Measurements from ENCODE around the gene ELP1. TPM values are rescaled to one million over a fixed set of nuclear protein-coding genes. Genes with fewer than 3 reads are reported as not detected.

Gene ELP1
- total RNA-seq, 4 donors from 2014 or later, result 7.9 to 18.1 (median 13.3) TPM

DNA sequence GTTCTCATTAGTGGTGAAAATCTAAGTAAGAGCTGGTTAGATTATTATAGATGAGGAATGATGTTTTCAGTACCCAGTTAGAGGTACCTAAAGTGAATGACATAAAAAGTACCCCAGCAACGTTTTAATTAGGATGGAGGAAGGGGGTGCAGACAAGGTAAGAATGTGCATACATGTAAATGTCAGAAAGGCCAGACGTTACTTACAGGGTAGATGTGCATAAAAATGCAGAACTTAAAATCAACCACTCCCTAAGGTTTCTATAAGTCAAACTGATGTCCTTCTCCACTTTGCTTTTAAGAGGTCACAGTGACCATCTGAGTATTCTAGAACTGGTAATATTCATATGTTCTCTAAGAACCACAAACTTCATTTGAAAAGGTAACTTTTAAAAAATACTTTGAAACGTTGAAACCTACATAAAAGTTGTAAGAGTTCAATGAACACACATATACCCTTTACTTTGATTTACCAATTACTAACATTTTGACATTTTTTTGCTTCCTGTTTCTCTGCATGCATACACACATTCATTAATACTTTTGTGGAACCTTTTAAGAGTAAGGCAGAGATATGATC is 53.1 kb downstream of the ELP1 start:
- Histone ChIP-seq H3K9me3 (no peaks in the 10 kb centered on the region), H3K27ac (no peak overlapping the region), H3K4me1 (peaks cover 0 to 4% (median under 1%) of the 10 kb centered on the region in 4 donors), H3K27me3 (no peaks in the 10 kb centered on the region), H3K36me3 (peaks cover 0 to 54% (median 19%) of the 10 kb centered on the region in 4 donors), H3K4me3 (no peak overlapping the region)
- WGBS, 2 donors (ENCODE audit: low coverage in 1 of 2), result 65 to 79% methylated on average over 3 of the region's 3 CpGs
- in situ Hi-C loops (cut with MboI; ENCODE audit: low pct_ligation_motif_present in 1 of 4, low pct_unique_long_range_greater_than_20kb in 1 of 4, low sequenced_read_pairs in 3 of 4) (no loop called here), intact Hi-C loops (cut with DNase I; ENCODE audit: low total_unique reads) (no loop called here)
- TF ChIP-seq EP300 (IDR thresholded peaks at IDR 0.05; ENCODE audit: low read depth), result no peak
- no peak for TF ChIP-seq POLR2A (IDR thresholded peaks at IDR 0.05)
- TF ChIP-seq POLR2AphosphoS5 (IDR thresholded peaks at IDR 0.05), result no peak
- TF ChIP-seq, protein P1, sequence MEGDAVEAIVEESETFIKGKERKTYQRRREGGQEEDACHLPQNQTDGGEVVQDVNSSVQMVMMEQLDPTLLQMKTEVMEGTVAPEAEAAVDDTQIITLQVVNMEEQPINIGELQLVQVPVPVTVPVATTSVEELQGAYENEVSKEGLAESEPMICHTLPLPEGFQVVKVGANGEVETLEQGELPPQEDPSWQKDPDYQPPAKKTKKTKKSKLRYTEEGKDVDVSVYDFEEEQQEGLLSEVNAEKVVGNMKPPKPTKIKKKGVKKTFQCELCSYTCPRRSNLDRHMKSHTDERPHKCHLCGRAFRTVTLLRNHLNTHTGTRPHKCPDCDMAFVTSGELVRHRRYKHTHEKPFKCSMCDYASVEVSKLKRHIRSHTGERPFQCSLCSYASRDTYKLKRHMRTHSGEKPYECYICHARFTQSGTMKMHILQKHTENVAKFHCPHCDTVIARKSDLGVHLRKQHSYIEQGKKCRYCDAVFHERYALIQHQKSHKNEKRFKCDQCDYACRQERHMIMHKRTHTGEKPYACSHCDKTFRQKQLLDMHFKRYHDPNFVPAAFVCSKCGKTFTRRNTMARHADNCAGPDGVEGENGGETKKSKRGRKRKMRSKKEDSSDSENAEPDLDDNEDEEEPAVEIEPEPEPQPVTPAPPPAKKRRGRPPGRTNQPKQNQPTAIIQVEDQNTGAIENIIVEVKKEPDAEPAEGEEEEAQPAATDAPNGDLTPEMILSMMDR (IDR thresholded peaks at IDR 0.05), result no peak
- DNase-seq, result no peak

DNA sequence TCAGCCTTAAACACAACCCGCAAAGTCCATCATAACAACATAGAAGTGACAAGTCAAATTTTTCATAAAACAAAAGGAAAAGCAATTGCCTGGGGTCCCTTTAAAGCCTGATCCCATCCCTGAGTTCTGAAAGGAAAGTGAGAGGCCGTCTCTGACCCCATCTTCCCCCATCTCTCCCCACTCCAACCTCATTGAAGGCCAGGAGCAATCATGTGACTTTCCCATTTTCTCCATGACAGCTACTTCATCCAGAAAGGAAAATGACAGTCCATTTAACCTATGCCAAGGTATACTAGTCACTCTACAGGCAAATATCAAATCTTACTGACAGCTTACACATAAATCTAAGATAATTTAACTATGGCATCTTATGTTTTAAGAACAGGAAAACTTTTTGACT is 56.4 kb downstream of the ELP1 start:
- DNase-seq, result no peak
- Histone ChIP-seq H3K4me1 (no peaks in the 10 kb centered on the region), H3K9me3 (no peaks in the 10 kb centered on the region), H3K27ac (no peak overlapping the region), H3K36me3 (peaks cover 0 to 71% (median 29%) of the 10 kb centered on the region in 4 donors), H3K4me3 (no peak overlapping the region), H3K27me3 (no peaks in the 10 kb centered on the region)
- intact Hi-C loops (cut with DNase I; ENCODE audit: low total_unique reads) (no loop called here), in situ Hi-C loops (cut with MboI; ENCODE audit: low pct_ligation_motif_present in 1 of 4, low pct_unique_long_range_greater_than_20kb in 1 of 4, low sequenced_read_pairs in 3 of 4) (no loop called here)
- 94 to 100% methylated on average over 2 of the region's 2 CpGs for WGBS, 2 donors (ENCODE audit: low coverage in 1 of 2)
- TF ChIP-seq, protein P1 (IDR thresholded peaks at IDR 0.05), result no peak
- no peak for TF ChIP-seq POLR2AphosphoS5 (IDR thresholded peaks at IDR 0.05)
- no peak for TF ChIP-seq EP300 (IDR thresholded peaks at IDR 0.05; ENCODE audit: low read depth)
- TF ChIP-seq POLR2A (IDR thresholded peaks at IDR 0.05), result no peak

DNA sequence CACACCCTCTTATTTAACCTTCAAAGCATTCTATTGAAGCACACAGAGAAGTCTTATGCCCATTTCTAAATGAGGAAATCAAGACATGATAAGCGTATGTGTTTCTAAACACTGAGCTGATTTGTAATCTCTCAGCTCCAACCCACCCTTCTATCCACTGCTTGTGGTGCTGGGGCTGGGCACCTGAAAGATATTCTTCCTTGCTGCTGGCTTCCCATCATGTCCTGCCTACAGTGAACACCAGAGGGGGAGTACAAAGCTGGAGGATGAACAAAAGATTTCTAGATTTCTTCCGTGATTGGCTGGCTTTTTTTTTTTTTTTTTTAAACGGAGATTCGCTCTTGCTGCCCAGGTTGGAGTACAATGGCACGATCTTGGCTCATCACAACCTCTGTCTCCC is 57.5 kb downstream of the ELP1 start:
- intact Hi-C loops (cut with DNase I; ENCODE audit: low total_unique reads), result no loop called here
- no peak overlapping the region for H3K4me3 ChIP-seq
- H3K36me3 ChIP-seq, result peaks cover 0 to 70% (median 34%) of the 10 kb centered on the region in 4 donors
- no peak for TF ChIP-seq POLR2AphosphoS5 (IDR thresholded peaks at IDR 0.05)
- no peak for TF ChIP-seq EP300 (IDR thresholded peaks at IDR 0.05; ENCODE audit: low read depth)
- TF ChIP-seq, protein P1 (IDR thresholded peaks at IDR 0.05), result no peak
- no peak for TF ChIP-seq POLR2A (IDR thresholded peaks at IDR 0.05)
- 90 to 95% methylated on average over 4 to 5 of the region's 5 CpGs for WGBS, 2 donors (ENCODE audit: low coverage in 1 of 2)
- in situ Hi-C loops (cut with MboI; ENCODE audit: low pct_ligation_motif_present in 1 of 4, low pct_unique_long_range_greater_than_20kb in 1 of 4, low sequenced_read_pairs in 3 of 4), result no loop called here
- H3K9me3 ChIP-seq, result no peaks in the 10 kb centered on the region
- no peaks in the 10 kb centered on the region for H3K27me3 ChIP-seq
- no peak for DNase-seq
- no peaks in the 10 kb centered on the region for H3K4me1 ChIP-seq
- no peak overlapping the region for H3K27ac ChIP-seq

DNA sequence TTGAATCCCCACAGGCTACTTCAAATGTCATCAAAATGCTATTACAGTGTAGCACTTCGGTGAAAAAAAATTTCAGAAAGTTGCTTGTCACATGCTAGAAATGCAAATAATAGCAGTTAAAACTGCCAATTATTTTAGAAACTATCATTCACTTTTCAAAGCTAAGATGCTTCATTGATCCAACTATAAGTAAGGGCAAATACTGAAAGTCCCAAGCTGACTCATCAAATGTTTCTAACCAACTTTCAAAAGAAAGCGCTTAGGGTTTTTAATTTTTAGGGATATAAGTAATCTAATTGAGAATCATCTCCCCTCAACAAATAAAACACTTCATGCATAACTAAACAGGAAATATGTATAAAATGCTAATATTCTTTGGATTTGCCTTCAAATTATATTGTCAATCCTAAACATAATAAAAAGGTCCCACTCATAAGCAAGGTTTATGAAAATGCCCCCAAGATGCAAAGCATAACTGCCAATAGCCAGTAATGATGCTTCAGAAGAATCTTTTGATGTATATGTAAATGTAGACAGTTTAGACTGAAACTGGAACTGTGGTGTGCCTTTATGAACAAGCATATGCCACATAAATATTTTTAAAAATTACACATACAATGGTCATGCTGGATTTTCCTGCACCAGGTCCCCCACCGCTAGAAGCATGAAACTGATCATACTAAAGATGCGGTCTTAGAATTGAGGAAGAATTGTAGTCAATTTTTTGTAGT is 59.7 kb downstream of the ELP1 start:
- no peak for DNase-seq
- Histone ChIP-seq H3K36me3 (peaks cover 0 to 69% (median 29%) of the 10 kb centered on the region in 4 donors), H3K9me3 (no peaks in the 10 kb centered on the region), H3K27ac (no peak overlapping the region), H3K4me3 (no peak overlapping the region), H3K4me1 (no peaks in the 10 kb centered on the region), H3K27me3 (no peaks in the 10 kb centered on the region)
- 82 to 94% methylated on average over 3 to 4 of the region's 4 CpGs for WGBS, 2 donors (ENCODE audit: low coverage in 1 of 2)
- intact Hi-C loops (cut with DNase I; ENCODE audit: low total_unique reads) (no loop called here), in situ Hi-C loops (cut with MboI; ENCODE audit: low pct_ligation_motif_present in 1 of 4, low pct_unique_long_range_greater_than_20kb in 1 of 4, low sequenced_read_pairs in 3 of 4) (loop anchor here in 1 of 4 donors (25.0 kb wide), 1 partner anchor 88 kb away; no protein-coding TSS in a partner anchor)
- TF ChIP-seq EP300 (IDR thresholded peaks at IDR 0.05; ENCODE audit: low read depth) (no peak), POLR2AphosphoS5 (IDR thresholded peaks at IDR 0.05) (no peak), POLR2A (IDR thresholded peaks at IDR 0.05) (no peak)
- TF ChIP-seq, protein P1 (IDR thresholded peaks at IDR 0.05), result no peak
